GM12878 (cell line): ENCODE results near the gene ENG. TPM values are rescaled to one million over a fixed set of nuclear protein-coding genes. Genes with fewer than 3 reads are reported as not detected.

Experiments used
- BCLAF1 ChIP-seq: fragments of 450-650 bp; IDR thresholded peaks from 2 replicates; pipeline ENCODE4 v1.6.1; 2017; ENCODE audit warnings: antibody characterized with exemption, mild to moderate bottlenecking, moderate library complexity
- DPF2 ChIP-seq: fragments of 450-650 bp; IDR thresholded peaks from 2 replicates; pipeline ENCODE4 v1.6.1; 2017; ENCODE audit warnings: mild to moderate bottlenecking
- EZH2 ChIP-seq: IDR thresholded peaks from 2 replicates; pipeline ENCODE4 v1.6.1; 2012; ENCODE audit warnings: low read depth, mild to moderate bottlenecking, control low read depth, inconsistent platforms, low read length, borderline replicate concordance; ENCODE audit not compliant: control insufficient read depth
- GABPA ChIP-seq: IDR thresholded peaks from 2 replicates; pipeline ENCODE4 v1.6.1; 2014; ENCODE audit warnings: antibody characterized with exemption, low read depth, mild to moderate bottlenecking, inconsistent platforms
- HCFC1 ChIP-seq: fragments of 150-350 bp; IDR thresholded peaks from 2 replicates; pipeline ENCODE4 v1.6.1; 2014; ENCODE audit warnings: low read length
- LARP7 ChIP-seq: fragments of 450-650 bp; IDR thresholded peaks from 2 replicates; pipeline ENCODE4 v1.6.1; 2017; ENCODE audit warnings: mild to moderate bottlenecking
- MLLT1 ChIP-seq: fragments of 450-650 bp; IDR thresholded peaks from 2 replicates; pipeline ENCODE4 v1.6.1; 2016; ENCODE audit warnings: mild to moderate bottlenecking
- NFYB ChIP-seq: IDR thresholded peaks from 2 replicates; pipeline ENCODE4 v1.6.1; 2011; ENCODE audit warnings: low read depth, mild to moderate bottlenecking, low read length, improper control_type of control experiment, moderate library complexity; ENCODE audit not compliant: insufficient read depth
- NR2F1 ChIP-seq: fragments of 450-650 bp; conservative IDR thresholded peaks from 2 replicates; pipeline ENCODE4 v1.6.1; 2017; ENCODE audit warnings: mild to moderate bottlenecking
- PAX5 ChIP-seq: IDR thresholded peaks from 2 replicates; pipeline ENCODE4 v1.6.1; 2011; ENCODE audit warnings: low read depth, low read length, borderline replicate concordance
- PAX8 ChIP-seq: fragments of 450-650 bp; IDR thresholded peaks from 2 replicates; pipeline ENCODE4 v1.6.1; 2017; ENCODE audit warnings: mild to moderate bottlenecking, moderate library complexity
- POLR2A ChIP-seq: IDR thresholded peaks from 2 replicates; pipeline ENCODE4 v1.6.1; 2011; ENCODE audit warnings: low read depth, mild to moderate bottlenecking, low read length
- POLR2AphosphoS2 ChIP-seq: IDR thresholded peaks from 2 replicates; pipeline ENCODE4 v1.6.1; 2011; ENCODE audit warnings: low read depth, mild to moderate bottlenecking, low read length, improper control_type of control experiment, moderate library complexity
- POLR2AphosphoS5 ChIP-seq: IDR thresholded peaks from 2 replicates; pipeline ENCODE4 v1.6.1; 2011; ENCODE audit warnings: mild to moderate bottlenecking, low read length, inconsistent platforms
- RELB ChIP-seq: fragments of 450-650 bp; IDR thresholded peaks from 2 replicates; pipeline ENCODE4 v1.6.1; 2017; ENCODE audit warnings: low read depth, mild to moderate bottlenecking, moderate library complexity
- SIN3A ChIP-seq: IDR thresholded peaks from 2 replicates; pipeline ENCODE4 v1.6.1; 2012; ENCODE audit warnings: low read depth, low read length, improper control_type of control experiment
- SMAD5 ChIP-seq: IDR thresholded peaks from 2 replicates; pipeline ENCODE4 v1.6.1; 2016; ENCODE audit warnings: antibody characterized with exemption, low read depth
- SP1 ChIP-seq: IDR thresholded peaks from one replicate; pipeline ENCODE4 v1.6.1; 2011; ENCODE audit warnings: low read depth, low read length
- TBL1XR1 ChIP-seq: IDR thresholded peaks from 2 replicates; pipeline ENCODE4 v1.6.1; 2012; ENCODE audit warnings: low read depth, low read length, improper control_type of control experiment
- WRNIP1 ChIP-seq: IDR thresholded peaks from 2 replicates; pipeline ENCODE4 v1.6.1; 2011; ENCODE audit warnings: low read depth, low read length, improper control_type of control experiment, borderline replicate concordance
- YY1 ChIP-seq: IDR thresholded peaks from 2 replicates; pipeline ENCODE4 v1.6.1; 2011; ENCODE audit warnings: low read depth, mild to moderate bottlenecking, low read length
- polyA plus RNA-seq, 11 experiments: library from polyadenylated mRNA; depleted of rRNA in 4 of 11; unstranded in 6 of 11; stranded (reverse) in 5 of 11; fragments of >200 nt; fragmentation: Nextera tagmentation in 4 of 11; fragmentation: Illumina TruSeq in 1 of 11; extraction: Ambion mirVana in 4 of 11; extraction: Trizol in 1 of 11; gene quantifications; 1 replicate in 1 of 11; 2 replicates in 10 of 11; pipeline versions ENCODE4 v1.2.1 to v1.2.3, GENCODE V29; 2011 to 2016; ENCODE audit warnings: inconsistent platforms in 2 of 11, missing spikeins in 2 of 11, low read depth in 1 of 11
- total RNA-seq, 4 experiments: library from RNA; depleted of rRNA in 3 of 4; stranded (reverse); fragments of >200 nt in 3 of 4; fragmentation: Illumina TruSeq in 1 of 4; extraction: Trizol in 1 of 4; gene quantifications; 2 replicates each; pipeline versions ENCODE4 v1.2.1 to v1.2.3, GENCODE V29; 2013 to 2021
- TF ChIP-seq, protein P1 (sequence below): fragments of 450-650 bp; IDR thresholded peaks from 2 replicates; pipeline ENCODE4 v1.6.1; 2016; ENCODE audit warnings: mild to moderate bottlenecking
- TF ChIP-seq, protein P2 (sequence below): IDR thresholded peaks from 2 replicates; pipeline ENCODE4 v1.6.1; 2011; ENCODE audit warnings: borderline replicate concordance, low read depth, mild to moderate bottlenecking, moderate library complexity, mixed read lengths, low read length; ENCODE audit not compliant: insufficient read depth; ENCODE audit errors: extremely low read length

ENG gene
- total and polyA plus RNA-seq, 10 of the 15 experiments (the other 5 are each of a cell fraction or from before 2014, with no cell fraction given), result 0.14 to 10.1 (median 2.0) TPM

DNA sequence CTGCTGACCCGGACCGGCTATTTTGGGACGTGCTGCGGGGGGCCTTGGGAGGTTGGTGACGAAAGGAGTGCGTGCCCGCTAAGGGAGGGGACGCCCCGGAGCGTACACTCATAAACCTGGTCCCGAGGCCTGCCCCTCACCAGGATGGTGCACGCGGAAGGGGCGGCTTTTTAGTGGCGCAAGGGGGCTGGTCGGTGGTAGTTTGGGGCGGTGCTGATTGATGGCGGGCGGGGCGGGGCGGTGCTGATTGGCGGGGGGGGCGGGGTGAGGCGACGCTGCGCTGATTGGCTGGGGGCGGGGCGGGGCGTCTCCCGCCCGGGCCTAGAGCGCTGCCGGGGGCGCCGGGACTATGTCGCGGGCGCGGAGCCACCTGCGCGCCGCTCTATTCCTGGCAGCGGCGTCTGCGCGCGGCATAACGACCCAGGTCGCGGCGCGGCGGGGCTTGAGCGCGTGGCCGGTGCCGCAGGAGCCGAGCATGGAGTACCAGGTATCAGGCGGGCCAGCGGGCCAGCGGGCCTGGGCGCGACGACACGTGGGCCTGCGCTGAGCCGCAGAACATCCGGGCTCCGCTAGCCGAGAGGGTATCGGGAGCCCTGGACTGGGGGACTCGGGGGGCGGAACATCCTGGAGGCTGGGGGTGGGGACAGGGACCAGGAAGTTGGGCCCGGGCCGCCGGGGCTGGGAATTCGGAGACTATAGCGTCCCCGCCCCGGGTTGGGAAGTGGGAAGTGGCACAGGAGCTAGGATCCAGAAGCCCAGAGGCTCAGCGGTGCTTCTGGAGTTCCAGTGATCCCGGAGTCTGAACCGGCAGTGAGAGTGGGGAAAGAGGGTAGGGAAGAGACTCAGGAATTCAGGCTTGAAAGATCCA is 51.6 kb downstream of the ENG start, which contains the start of gene FPGS (continued):
- TF ChIP-seq, protein P1, sequence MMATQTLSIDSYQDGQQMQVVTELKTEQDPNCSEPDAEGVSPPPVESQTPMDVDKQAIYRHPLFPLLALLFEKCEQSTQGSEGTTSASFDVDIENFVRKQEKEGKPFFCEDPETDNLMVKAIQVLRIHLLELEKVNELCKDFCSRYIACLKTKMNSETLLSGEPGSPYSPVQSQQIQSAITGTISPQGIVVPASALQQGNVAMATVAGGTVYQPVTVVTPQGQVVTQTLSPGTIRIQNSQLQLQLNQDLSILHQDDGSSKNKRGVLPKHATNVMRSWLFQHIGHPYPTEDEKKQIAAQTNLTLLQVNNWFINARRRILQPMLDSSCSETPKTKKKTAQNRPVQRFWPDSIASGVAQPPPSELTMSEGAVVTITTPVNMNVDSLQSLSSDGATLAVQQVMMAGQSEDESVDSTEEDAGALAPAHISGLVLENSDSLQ, result peak; percentile 82
- TF ChIP-seq HCFC1 (peak; percentile 28; the same call in 1 of the 2 replicates), LARP7 (peak; percentile 94), POLR2AphosphoS2 (peak; percentile 85; the same call in 1 of the 2 replicates), WRNIP1 (no peak), RELB (peak; percentile 63), SP1 (no peak), PAX5 (0 out of 2 replicates have a peak, but pooled peaks have one; percentile 21), NR2F1 (peak; percentile 54; the same call in 1 of the 2 replicates), TBL1XR1 (no peak), DPF2 (peak; percentile 87), MLLT1 (0 out of 2 replicates have a peak, but pooled peaks have one; percentile 53), SMAD5 (peak; percentile 7; the same call in 1 of the 2 replicates), GABPA (peak; percentile 73), SIN3A (peak; percentile 85), BCLAF1 (no peak), YY1 (0 out of 2 replicates have a peak, but pooled peaks have one; percentile 41), PAX8 (no peak), NFYB (0 out of 2 replicates have a peak, but pooled peaks have one; percentile 8), EZH2 (no peak), POLR2A (peak; percentile 93), POLR2AphosphoS5 (peak; percentile 61; the same call in 1 of the 2 replicates)
- TF ChIP-seq, protein P2, sequence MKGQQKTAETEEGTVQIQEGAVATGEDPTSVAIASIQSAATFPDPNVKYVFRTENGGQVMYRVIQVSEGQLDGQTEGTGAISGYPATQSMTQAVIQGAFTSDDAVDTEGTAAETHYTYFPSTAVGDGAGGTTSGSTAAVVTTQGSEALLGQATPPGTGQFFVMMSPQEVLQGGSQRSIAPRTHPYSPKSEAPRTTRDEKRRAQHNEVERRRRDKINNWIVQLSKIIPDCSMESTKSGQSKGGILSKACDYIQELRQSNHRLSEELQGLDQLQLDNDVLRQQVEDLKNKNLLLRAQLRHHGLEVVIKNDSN, result peak; percentile 68
